ENCODE results near the gene ARHGAP36.

Gene ARHGAP36

GRCh38 chrX:131040781-131041180 lies 17.4 kb upstream of the ARHGAP36 start:
- Histone ChIP-seq H3K9me3 (no peaks in the 10 kb centered on the region), H3K4me1 (ENCODE audit: control insufficient read depth in 1 of 2, insufficient read depth in 1 of 2, low read depth in 1 of 2, low read length in 1 of 2) (no peaks in the 10 kb centered on the region), H3K36me3 (no peaks in the 10 kb centered on the region), H3K4me3 (ENCODE audit: low read depth in 1 of 2, low read length in 1 of 2) (no peak overlapping the region), H3K27ac (no peak overlapping the region), H3K27me3 (no peaks in the 10 kb centered on the region)
- no peak for TF ChIP-seq CTCF (IDR thresholded peaks at IDR 0.05)

- Histone ChIP-seq H3K4me3 (ENCODE audit: low read depth in 1 of 2, low read length in 1 of 2) (no peak overlapping the region), H3K27me3 (peaks cover under 1% of the 10 kb centered on the region), H3K36me3 (no peaks in the 10 kb centered on the region), H3K9me3 (no peaks in the 10 kb centered on the region), H3K27ac (no peak overlapping the region), H3K4me1 (ENCODE audit: control insufficient read depth in 1 of 2, insufficient read depth in 1 of 2, low read depth in 1 of 2, low read length in 1 of 2) (no peaks in the 10 kb centered on the region)
- no peak for TF ChIP-seq CTCF (IDR thresholded peaks at IDR 0.05)
These were observed 16.5 kb upstream of the ARHGAP36 start for GRCh38 chrX:131041667-131042066.

GRCh38 chrX:131045726-131046125 lies 12.4 kb upstream of the ARHGAP36 start:
- TF ChIP-seq CTCF (IDR thresholded peaks at IDR 0.05), result no peak
- Histone ChIP-seq H3K27me3 (peaks cover 3% of the 10 kb centered on the region), H3K36me3 (no peaks in the 10 kb centered on the region), H3K4me3 (ENCODE audit: low read depth in 1 of 2, low read length in 1 of 2) (no peak overlapping the region), H3K4me1 (ENCODE audit: control insufficient read depth in 1 of 2, insufficient read depth in 1 of 2, low read depth in 1 of 2, low read length in 1 of 2) (no peaks in the 10 kb centered on the region), H3K9me3 (no peaks in the 10 kb centered on the region), H3K27ac (no peak overlapping the region)

- Histone ChIP-seq H3K9me3 (no peaks in the 10 kb centered on the region), H3K4me3 (ENCODE audit: low read depth in 1 of 2, low read length in 1 of 2) (no peak overlapping the region), H3K27me3 (peaks cover 3% of the 10 kb centered on the region), H3K36me3 (no peaks in the 10 kb centered on the region), H3K4me1 (ENCODE audit: control insufficient read depth in 1 of 2, insufficient read depth in 1 of 2, low read depth in 1 of 2, low read length in 1 of 2) (no peaks in the 10 kb centered on the region), H3K27ac (no peak overlapping the region)
- TF ChIP-seq CTCF (IDR thresholded peaks at IDR 0.05), result no peak
These were observed 11.6 kb upstream of the ARHGAP36 start for GRCh38 chrX:131046596-131046995.

- peaks cover 3% of the 10 kb centered on the region for H3K27me3 ChIP-seq
- no peaks in the 10 kb centered on the region for H3K4me1 ChIP-seq (ENCODE audit: control insufficient read depth in 1 of 2, insufficient read depth in 1 of 2, low read depth in 1 of 2, low read length in 1 of 2)
- no peaks in the 10 kb centered on the region for H3K9me3 ChIP-seq
- TF ChIP-seq CTCF (IDR thresholded peaks at IDR 0.05), result no peak
- H3K36me3 ChIP-seq, result no peaks in the 10 kb centered on the region
- H3K27ac ChIP-seq, result no peak overlapping the region
- H3K4me3 ChIP-seq (ENCODE audit: low read depth in 1 of 2, low read length in 1 of 2), result no peak overlapping the region
These were observed 11.0 kb upstream of the ARHGAP36 start for GRCh38 chrX:131047180-131047579.

- H3K4me1 ChIP-seq (ENCODE audit: control insufficient read depth in 1 of 2, insufficient read depth in 1 of 2, low read depth in 1 of 2, low read length in 1 of 2), result no peaks in the 10 kb centered on the region
- H3K27ac ChIP-seq, result no peak overlapping the region
- no peaks in the 10 kb centered on the region for H3K36me3 ChIP-seq
- no peaks in the 10 kb centered on the region for H3K9me3 ChIP-seq
- no peak for TF ChIP-seq CTCF (IDR thresholded peaks at IDR 0.05)
- H3K4me3 ChIP-seq (ENCODE audit: low read depth in 1 of 2, low read length in 1 of 2), result no peak overlapping the region
- H3K27me3 ChIP-seq, result peaks cover 25% of the 10 kb centered on the region
These were observed 5.1 kb upstream of the ARHGAP36 start for GRCh38 chrX:131053076-131053475.
